ENCODE measurements around the gene RXRA.

Gene RXRA

DNA sequence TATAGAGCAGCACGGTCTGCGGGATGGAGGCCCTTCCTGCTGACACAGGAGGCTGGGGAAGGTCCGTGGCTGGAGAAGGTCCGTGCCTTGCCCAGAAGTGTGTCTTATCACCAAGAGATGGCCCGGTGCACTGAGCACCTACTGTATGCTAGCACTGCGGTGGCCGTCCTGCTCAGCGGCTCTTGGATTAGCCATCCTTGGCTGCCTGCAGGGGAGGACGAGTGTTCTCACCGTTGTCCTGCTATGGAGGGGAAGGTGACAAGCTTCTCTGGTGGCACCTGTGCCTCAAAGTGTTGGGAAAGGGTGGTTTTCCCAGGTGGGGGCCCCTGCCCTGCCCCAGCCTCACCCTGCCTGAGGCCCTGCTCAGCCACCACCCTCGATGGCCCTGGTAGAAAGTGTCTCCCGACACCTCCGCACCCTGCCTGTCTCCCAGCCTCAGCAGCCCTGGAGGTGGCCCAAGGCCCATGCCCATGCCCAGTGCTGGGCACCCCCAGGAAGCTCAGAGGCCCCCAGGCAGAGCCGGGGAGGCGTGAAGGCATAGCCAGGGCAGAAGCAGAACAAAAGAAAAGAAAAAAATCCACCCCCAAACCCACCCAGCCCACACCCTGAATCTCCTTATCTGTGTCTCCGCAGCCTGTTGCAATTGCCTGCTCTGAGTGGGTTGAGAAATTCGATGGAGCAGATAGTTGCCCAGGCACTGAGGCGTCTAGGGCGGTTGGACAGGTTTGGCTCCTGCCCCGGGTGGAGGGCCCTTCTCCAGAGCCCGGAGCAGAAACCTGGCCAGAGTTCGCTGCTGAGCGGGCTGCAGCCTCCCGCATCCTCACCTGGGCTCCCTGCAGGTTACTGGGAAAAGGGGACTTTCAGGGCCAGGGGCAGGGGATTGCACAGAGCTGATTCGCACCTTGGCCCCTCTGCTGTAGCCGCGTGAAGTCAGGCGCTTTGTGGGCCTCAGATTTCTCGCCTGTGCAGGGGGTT is 30.5 kb downstream of the RXRA start:
- DNase-seq = no peak

GRCh38 chr9:134357631-134358025 is 31.4 kb downstream of the RXRA start:
- DNase-seq = no peak

- DNase-seq = no peak
These were observed 31.9 kb downstream of the RXRA start for GRCh38 chr9:134358026-134358661.

DNA sequence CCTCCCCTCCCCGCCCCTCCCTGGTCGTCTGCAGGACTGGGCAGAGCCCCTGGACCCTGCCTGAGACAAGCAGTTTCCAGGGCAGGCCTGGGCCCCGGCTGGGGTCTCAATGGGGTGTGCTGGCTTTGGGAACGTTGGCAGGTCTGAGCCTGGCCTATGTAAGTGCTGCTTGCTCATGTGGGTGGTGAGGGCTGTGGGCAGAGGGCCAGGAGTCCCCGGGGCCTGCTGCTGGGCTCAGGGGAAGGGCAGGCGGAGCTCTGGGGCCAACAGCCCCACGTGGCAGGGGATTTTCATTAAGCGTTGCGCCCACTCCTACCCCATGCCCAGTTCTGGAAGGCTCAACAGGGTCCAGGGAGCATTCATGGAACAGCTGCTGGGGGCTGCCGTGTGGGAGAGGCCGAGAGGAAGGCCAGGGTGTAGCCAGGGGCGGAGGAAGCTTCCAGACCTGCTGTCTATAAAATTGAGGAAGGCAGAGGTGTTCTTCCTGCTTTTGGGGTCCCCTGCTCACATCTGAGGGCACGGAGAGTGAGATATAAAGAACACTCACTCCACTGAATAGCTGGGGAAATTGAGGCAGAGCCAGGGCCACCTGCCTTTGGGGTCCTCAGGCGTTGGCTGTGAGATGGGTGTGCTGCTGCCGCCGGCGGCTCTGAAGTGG is 32.5 kb downstream of the RXRA start:
- no peak for DNase-seq

- no peak for DNase-seq
These were observed 33.4 kb downstream of the RXRA start for GRCh38 chr9:134359493-134360179.

DNA sequence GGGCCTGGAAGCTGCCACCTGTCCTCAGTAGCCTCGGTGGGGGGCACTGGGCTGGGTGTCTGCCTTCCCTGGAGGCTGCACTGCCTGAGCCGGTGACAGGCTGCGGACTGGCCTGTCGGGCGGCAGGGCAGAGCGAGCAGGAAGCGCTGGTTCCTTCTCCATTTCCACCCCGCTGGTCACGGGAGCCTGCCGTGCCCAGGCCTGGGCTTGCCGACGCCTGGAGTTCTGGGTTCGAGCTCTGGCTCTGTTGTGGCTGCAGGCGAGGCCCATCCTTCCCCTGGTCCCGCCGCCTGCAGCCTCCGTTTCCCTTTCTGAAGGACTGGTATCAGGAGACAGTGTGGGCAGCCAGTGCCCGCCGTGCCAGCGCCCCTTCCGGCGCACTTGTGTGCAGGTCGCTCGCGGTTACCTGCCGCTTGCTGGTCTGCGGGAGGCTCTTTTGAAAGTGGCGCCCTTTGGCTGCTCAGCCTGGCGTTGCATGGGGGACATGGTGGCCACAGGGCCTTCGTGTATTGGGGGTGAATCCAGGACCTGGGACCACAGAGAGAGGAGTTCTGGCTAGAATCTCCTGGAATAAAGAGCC is 34.0 kb downstream of the RXRA start:
- no peak for DNase-seq

- DNase-seq = no peak
These were observed 34.6 kb downstream of the RXRA start for GRCh38 chr9:134360897-134361296.

DNA sequence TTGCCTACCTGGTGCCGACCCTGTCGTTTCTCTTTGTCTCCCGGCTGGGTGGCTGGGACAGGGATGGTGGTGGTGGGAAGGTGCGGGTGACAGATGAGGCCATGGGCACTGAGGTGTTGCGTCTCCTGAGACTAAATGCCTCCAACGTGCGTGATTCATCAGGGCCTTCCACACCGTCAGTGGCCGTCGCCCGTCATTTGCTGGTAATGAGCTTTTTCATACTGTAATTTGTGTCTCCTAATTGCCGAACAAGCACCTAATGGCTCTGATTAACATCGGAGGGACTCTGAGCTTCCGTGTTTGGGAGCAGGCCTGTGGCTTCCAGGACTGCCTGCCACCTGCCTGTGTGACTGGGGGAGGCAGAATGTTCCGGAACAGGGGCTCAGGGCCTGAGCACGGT is 35.2 kb downstream of the RXRA start:
- DNase-seq = no peak

GRCh38 chr9:134361843-134362414 is 35.7 kb downstream of the RXRA start:
- DNase-seq = no peak

- DNase-seq = no peak
These were observed 37.2 kb downstream of the RXRA start for GRCh38 chr9:134363450-134363849.

DNA sequence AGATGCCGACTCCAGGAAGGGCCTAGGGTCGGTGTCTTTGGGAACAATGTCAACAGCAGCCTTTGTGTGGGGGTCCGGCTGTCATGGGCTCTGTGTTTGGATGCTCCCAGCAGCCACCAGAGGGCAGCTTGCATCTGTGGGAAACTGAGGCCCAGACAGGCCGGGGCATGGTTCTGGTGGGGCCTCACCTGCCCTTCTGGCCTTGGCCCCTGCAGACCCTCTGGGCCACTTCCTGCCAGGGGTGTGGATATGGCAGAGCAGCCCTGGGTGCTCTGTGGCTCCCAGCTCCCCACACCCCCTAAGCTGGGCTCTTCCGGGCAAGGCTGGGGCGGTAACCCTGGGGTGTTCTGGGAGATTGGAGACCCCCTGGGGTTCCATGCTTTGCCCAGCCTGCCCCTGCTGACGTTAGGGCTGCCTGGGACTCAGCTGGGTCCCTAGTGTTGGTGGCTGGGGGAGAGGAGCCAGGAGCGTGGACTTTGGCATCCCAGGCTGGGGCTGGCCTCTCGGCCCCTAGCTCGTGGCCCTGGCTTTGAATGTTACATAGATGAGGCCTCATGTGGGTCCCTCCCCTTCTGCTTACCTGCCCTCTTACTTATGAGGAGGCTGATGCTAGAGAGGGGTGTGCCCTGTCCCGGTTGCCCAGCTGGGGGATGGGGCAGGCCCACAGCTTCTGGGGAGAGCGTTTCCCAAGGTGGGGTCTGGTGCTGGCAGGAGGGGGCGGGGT is 38.3 kb downstream of the RXRA start:
- peak; percentile 13 for DNase-seq

DNA sequence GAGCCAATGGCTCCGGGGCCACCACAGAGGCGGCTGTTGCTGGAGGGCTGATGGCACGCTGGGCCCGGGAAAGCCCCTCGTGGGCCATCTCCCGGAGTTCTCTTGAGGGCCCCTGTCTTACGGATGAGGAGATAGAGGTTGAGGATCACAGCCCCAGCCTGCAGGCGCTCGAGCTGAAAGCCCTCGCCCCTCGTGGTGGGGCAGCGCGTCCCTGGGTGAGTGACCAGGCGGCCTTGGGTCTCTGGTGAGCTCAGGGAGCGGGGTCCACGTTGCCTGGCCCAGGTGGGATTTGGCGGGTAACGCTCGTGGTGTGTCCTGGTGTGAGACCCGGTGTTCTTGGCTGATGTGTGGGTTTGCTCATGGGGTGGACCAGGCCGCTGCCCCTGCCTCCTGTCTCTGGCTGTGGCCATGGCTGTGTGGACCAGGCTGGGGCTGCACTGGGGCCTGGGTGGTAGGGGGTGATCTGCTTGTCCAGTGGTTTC is 38.9 kb downstream of the RXRA start:
- no peak for DNase-seq

DNA sequence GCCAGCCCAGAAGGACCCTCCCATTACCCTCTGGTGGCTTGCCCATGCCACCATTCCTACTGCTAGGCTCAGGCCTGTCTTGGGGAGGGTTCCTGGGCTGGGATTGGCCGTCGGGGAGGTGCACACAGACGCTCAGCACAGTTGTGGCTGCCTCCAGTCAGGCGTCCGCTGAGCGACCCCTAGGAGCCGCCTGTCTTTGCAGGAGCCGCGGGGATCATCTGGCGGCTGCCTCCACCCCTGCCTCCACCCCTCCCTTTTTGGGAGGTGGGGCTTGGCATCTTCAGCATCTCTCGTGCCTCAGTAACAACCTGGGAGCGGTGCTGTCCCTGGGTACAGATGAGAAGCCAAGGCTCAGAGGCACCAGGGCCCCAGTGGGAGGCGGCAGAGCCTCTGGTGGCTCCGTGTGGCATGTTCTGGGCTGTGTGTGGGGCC is 39.6 kb downstream of the RXRA start:
- no peak for DNase-seq

DNA sequence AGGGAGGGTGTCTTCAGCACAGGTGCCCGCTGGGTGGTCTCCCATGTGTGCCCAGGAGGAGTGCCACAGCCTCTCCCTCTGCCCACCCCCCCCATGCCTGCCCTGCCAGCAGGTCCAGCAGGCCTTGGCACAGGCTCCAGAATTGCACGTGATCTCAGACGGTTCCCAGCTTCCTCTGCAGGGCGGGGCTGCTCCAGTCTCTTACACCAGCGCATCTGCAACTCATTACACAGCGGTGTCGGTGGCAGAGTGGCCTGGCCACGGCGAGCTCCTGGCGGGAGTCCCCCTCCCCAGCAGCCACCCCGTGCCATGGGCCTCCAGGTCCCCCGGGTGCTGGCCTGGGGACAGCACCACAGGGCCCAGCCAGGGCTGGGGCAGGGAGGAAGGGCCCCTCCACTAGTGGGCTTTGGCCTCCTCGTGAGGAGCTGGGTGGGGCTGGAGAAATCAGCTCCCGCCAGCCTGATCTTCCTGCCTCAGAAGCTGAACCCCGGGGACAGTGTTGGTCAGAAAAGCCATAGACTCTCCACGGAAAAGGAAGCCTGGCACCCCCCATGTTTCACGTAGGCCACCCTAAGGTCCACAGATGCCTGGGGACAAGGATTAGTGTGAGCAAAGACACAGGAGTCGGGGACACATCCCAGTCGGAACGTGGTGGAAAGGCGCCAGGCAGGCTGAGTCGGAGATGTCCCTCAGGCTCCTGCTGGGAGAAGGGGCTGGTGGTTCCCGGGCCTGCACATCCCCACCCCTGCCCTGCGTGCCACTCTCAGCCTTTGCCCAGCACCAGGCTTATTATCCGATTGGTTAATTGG is 40.2 kb downstream of the RXRA start:
- no peak for DNase-seq

GRCh38 chr9:134367061-134367460 is 40.8 kb downstream of the RXRA start:
- DNase-seq = no peak

DNA sequence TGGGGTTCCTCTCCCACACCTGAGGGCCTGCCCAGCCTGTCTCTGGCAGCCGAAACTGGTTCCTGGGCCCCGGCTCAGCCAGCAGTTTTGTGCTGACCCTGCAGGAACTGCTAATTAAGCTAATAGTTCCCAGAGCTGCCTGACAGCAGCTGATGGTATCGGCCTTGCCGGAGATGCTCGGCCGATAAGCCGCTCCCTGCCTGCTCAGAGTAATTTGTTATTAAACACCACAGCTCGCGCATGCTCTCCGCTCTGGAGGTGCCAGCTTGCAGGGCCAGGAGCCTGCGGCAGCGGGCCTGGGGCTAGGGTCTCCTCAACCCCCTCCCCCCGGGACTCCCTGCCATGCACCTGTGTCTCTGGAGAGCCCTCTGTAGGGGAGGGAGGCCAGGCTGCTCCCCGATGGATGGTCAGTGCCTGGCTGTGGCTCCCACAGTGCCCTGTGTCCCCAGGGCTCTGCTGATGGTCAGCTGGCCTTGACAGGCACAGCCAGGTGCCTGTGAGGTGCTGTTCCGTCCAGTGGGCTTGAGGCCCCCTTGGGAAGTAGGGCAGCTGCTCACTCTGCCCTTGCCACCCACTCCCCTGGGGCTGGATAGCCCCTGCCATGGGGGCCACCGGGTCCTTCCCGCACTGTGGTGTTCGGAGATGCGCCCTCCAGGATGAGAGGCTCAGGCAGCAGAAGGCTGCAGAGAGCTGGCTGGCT is 41.7 kb downstream of the RXRA start:
- DNase-seq = no peak

- DNase-seq = no peak
These were observed 42.3 kb downstream of the RXRA start for GRCh38 chr9:134368571-134368970.

- DNase-seq = no peak
These were observed 43.4 kb downstream of the RXRA start for GRCh38 chr9:134369416-134370212.

- DNase-seq = no peak
These were observed 43.9 kb downstream of the RXRA start for GRCh38 chr9:134370213-134370492.
